HEK293 (cell line): ENCODE results near the gene DHX16.

Experiments used
- ATF2 ChIP-seq: fragments of 450-650 bp; formaldehyde crosslinking; IDR thresholded peaks from 2 replicates; pipeline ENCODE4 v1.5.1; 2016; ENCODE audit warnings: missing biosample characterization, missing genetic modification characterization, low read depth
- GFI1B ChIP-seq: fragments of 450-650 bp; formaldehyde crosslinking; IDR thresholded peaks from 2 replicates; pipeline ENCODE4 v1.5.1; 2016; ENCODE audit warnings: missing biosample characterization, missing genetic modification characterization
- OSR2 ChIP-seq: fragments of 450-650 bp; formaldehyde crosslinking; IDR thresholded peaks from 2 replicates; pipeline ENCODE4 v1.5.1; 2016; ENCODE audit warnings: missing biosample characterization, missing genetic modification characterization
- ZBTB44 ChIP-seq: fragments of 450-650 bp; IDR thresholded peaks from 2 replicates; pipeline ENCODE4 v1.5.1; 2018; ENCODE audit warnings: missing biosample characterization, mild to moderate bottlenecking, missing genetic modification characterization
- ZFP69B ChIP-seq: fragments of 450-650 bp; formaldehyde crosslinking; IDR thresholded peaks from 2 replicates; pipeline ENCODE4 v1.5.1; 2016; ENCODE audit warnings: missing biosample characterization, missing genetic modification characterization
- ZIC2 ChIP-seq: fragments of 450-650 bp; formaldehyde crosslinking; IDR thresholded peaks from 2 replicates; pipeline ENCODE4 v1.5.1; 2016; ENCODE audit warnings: missing biosample characterization, missing genetic modification characterization
- ZNF112 ChIP-seq: fragments of 450-650 bp; formaldehyde crosslinking; IDR thresholded peaks from 2 replicates; pipeline ENCODE4 v1.5.0; 2017; ENCODE audit warnings: missing biosample characterization, missing genetic modification characterization
- ZNF16 ChIP-seq: fragments of 450-650 bp; formaldehyde crosslinking; IDR thresholded peaks from 2 replicates; pipeline ENCODE4 v1.5.1; 2016; ENCODE audit warnings: low read depth, missing biosample characterization, missing genetic modification characterization
- ZNF221 ChIP-seq: fragments of 450-650 bp; formaldehyde crosslinking; IDR thresholded peaks from 2 replicates; pipeline ENCODE4 v1.5.1; 2017; ENCODE audit warnings: missing biosample characterization, missing genetic modification characterization, borderline replicate concordance
- ZNF274 ChIP-seq, 2 experiments: fragments of 200-500 bp in 1 of 2; fragments of 450-650 bp in 1 of 2; sonication (Bioruptor generic) in 1 of 2; formaldehyde crosslinking in 1 of 2; IDR thresholded peaks; 2 replicates each; pipeline versions ENCODE4 v1.5.1 to v1.6.1; 2014 to 2016; ENCODE audit warnings: borderline replicate concordance in 1 of 2, inconsistent platforms in 1 of 2, low read length in 1 of 2, missing biosample characterization in 1 of 2, missing genetic modification characterization in 1 of 2
- ZNF324 ChIP-seq: fragments of 450-650 bp; formaldehyde crosslinking; IDR thresholded peaks from 2 replicates; pipeline ENCODE4 v1.5.1; 2016; ENCODE audit warnings: missing biosample characterization, missing genetic modification characterization
- ZNF529 ChIP-seq: fragments of 450-650 bp; formaldehyde crosslinking; IDR thresholded peaks from 2 replicates; pipeline ENCODE4 v1.5.1; 2017; ENCODE audit warnings: missing genetic modification characterization, missing biosample characterization; ENCODE audit not compliant: insufficient replicate concordance
- ZNF571 ChIP-seq: fragments of 450-650 bp; formaldehyde crosslinking; IDR thresholded peaks from 2 replicates; pipeline ENCODE4 v1.5.0; 2017; ENCODE audit warnings: missing biosample characterization, missing genetic modification characterization
- ZNF610 ChIP-seq: fragments of 450-650 bp; formaldehyde crosslinking; IDR thresholded peaks from 2 replicates; pipeline ENCODE4 v1.5.1; 2016; ENCODE audit warnings: missing biosample characterization, missing genetic modification characterization, borderline replicate concordance
- ZNF670 ChIP-seq: fragments of 450-650 bp; formaldehyde crosslinking; IDR thresholded peaks from 2 replicates; pipeline ENCODE4 v1.5.1; 2016; ENCODE audit warnings: missing biosample characterization, missing genetic modification characterization, low read depth
- ZNF785 ChIP-seq: fragments of 450-650 bp; formaldehyde crosslinking; IDR thresholded peaks from 2 replicates; pipeline ENCODE4 v1.5.1; 2016; ENCODE audit warnings: missing biosample characterization, missing genetic modification characterization
- ZNF791 ChIP-seq: fragments of 450-650 bp; formaldehyde crosslinking; IDR thresholded peaks from 2 replicates; pipeline ENCODE4 v1.5.1; 2016; ENCODE audit warnings: missing biosample characterization, missing genetic modification characterization
- ZNF792 ChIP-seq: fragments of 450-650 bp; formaldehyde crosslinking; IDR thresholded peaks from 2 replicates; pipeline ENCODE4 v1.5.1; 2016; ENCODE audit warnings: missing biosample characterization, missing genetic modification characterization
- ZSCAN30 ChIP-seq: fragments of 450-650 bp; IDR thresholded peaks from 2 replicates; pipeline ENCODE4 v1.5.1; 2018; ENCODE audit warnings: missing biosample characterization, mild to moderate bottlenecking, missing genetic modification characterization, moderate library complexity
- ZSCAN5A ChIP-seq: fragments of 450-650 bp; formaldehyde crosslinking; IDR thresholded peaks from 2 replicates; pipeline ENCODE4 v1.5.1; 2016; ENCODE audit warnings: missing biosample characterization, missing genetic modification characterization
- ZXDB ChIP-seq: fragments of 450-650 bp; formaldehyde crosslinking; IDR thresholded peaks from 2 replicates; pipeline ENCODE4 v1.5.1; 2016; ENCODE audit warnings: missing biosample characterization, missing genetic modification characterization
- TF ChIP-seq, protein P1 (sequence below): fragments of 450-650 bp; formaldehyde crosslinking; IDR thresholded peaks from 2 replicates; pipeline ENCODE4 v1.5.1; 2016; ENCODE audit warnings: missing biosample characterization, missing genetic modification characterization, low read depth
- TF ChIP-seq, protein P2 (sequence below): fragments of 450-650 bp; formaldehyde crosslinking; IDR thresholded peaks from 2 replicates; pipeline ENCODE4 v1.5.1; 2016; ENCODE audit warnings: missing biosample characterization, missing genetic modification characterization
- TF ChIP-seq, protein P3 (sequence below): fragments of 450-650 bp; formaldehyde crosslinking; IDR thresholded peaks from 2 replicates; pipeline ENCODE4 v1.5.1; 2016; ENCODE audit warnings: missing biosample characterization, missing genetic modification characterization
- TF ChIP-seq, protein P4 (sequence below): fragments of 450-650 bp; formaldehyde crosslinking; IDR thresholded peaks from 2 replicates; pipeline ENCODE4 v1.5.1; 2017; ENCODE audit warnings: missing biosample characterization, mild to moderate bottlenecking, missing genetic modification characterization, moderate library complexity

Gene DHX16

DNA sequence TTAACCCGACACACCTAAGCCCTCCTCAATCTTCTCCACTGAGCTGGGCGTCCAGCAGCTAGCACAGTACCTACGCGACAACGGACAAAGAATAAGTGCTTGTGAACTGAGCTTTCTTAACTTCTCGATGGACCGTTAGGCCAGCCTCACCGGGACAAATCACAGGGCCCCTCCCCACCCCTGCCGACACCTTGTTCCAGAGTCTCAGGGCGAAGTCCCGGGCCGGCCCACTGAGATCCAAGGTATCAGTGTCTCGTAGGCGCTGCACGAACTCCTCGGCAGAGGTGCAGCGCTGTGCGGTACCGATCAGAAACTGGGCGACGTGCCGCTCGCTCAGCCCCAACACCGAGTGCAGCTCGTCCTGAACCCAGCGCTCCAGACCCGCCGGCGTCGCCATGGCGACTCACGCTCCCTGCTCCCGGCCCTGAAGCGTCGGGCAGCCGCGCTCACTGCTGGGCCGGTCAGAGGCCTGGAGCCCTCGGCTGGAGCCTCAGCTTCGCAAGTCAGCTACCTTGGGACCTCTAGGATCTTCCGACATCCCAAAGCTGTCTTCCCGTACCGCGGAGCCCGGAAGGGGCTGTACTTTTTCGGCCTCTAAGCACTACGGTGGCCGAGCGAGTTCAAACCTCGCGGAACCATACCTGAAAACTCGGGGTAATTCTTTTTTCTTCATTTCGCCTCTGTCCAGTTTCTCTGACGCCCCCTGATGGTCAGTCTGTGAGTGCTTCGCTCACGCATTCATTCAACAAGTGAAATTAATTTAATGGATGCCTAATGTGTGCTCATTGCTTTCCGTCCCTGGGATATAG, at the start of gene DHX16 (continued):
- TF ChIP-seq, protein P1, sequence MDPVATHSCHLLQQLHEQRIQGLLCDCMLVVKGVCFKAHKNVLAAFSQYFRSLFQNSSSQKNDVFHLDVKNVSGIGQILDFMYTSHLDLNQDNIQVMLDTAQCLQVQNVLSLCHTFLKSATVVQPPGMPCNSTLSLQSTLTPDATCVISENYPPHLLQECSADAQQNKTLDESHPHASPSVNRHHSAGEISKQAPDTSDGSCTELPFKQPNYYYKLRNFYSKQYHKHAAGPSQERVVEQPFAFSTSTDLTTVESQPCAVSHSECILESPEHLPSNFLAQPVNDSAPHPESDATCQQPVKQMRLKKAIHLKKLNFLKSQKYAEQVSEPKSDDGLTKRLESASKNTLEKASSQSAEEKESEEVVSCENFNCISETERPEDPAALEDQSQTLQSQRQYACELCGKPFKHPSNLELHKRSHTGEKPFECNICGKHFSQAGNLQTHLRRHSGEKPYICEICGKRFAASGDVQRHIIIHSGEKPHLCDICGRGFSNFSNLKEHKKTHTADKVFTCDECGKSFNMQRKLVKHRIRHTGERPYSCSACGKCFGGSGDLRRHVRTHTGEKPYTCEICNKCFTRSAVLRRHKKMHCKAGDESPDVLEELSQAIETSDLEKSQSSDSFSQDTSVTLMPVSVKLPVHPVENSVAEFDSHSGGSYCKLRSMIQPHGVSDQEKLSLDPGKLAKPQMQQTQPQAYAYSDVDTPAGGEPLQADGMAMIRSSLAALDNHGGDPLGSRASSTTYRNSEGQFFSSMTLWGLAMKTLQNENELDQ (tag by site-specific recombination): no peak
- TF ChIP-seq OSR2 (tag by site-specific recombination) (no peak), ZNF791 (tag by site-specific recombination) (no peak), ZNF785 (tag by site-specific recombination) (no peak), ZXDB (tag by site-specific recombination) (peak; percentile 83; the same call in 1 of the 2 replicates), ZNF792 (tag by site-specific recombination) (no peak), ZNF670 (tag by site-specific recombination) (no peak), ZNF112 (tag by site-specific recombination) (no peak), ZNF324 (tag by site-specific recombination) (peak; percentile 57; the same call in 1 of the 2 replicates), ZBTB44 (tag by site-specific recombination) (0 out of 2 replicates have a peak, but pooled peaks have one; percentile 25), ATF2 (tag by site-specific recombination) (no peak), ZNF221 (tag by site-specific recombination) (no peak), ZSCAN30 (tag by site-specific recombination) (peak; percentile 73), ZNF274 (IDR thresholded peaks at IDR 0.05; ENCODE audit: low read length) (no peak), ZNF274 (tag by site-specific recombination; IDR thresholded peaks at IDR 0.05; ENCODE audit: borderline replicate concordance) (no peak), ZNF16 (no peak), ZNF610 (tag by site-specific recombination) (peak; percentile 55; the same call in 1 of the 2 replicates), ZNF529 (tag by site-specific recombination) (no peak), GFI1B (tag by site-specific recombination) (no peak), ZIC2 (no peak), ZSCAN5A (tag by site-specific recombination) (no peak), ZFP69B (tag by site-specific recombination) (peak; percentile 65; the same call in 1 of the 2 replicates), ZNF571 (tag by site-specific recombination) (no peak)
- TF ChIP-seq, protein P2, sequence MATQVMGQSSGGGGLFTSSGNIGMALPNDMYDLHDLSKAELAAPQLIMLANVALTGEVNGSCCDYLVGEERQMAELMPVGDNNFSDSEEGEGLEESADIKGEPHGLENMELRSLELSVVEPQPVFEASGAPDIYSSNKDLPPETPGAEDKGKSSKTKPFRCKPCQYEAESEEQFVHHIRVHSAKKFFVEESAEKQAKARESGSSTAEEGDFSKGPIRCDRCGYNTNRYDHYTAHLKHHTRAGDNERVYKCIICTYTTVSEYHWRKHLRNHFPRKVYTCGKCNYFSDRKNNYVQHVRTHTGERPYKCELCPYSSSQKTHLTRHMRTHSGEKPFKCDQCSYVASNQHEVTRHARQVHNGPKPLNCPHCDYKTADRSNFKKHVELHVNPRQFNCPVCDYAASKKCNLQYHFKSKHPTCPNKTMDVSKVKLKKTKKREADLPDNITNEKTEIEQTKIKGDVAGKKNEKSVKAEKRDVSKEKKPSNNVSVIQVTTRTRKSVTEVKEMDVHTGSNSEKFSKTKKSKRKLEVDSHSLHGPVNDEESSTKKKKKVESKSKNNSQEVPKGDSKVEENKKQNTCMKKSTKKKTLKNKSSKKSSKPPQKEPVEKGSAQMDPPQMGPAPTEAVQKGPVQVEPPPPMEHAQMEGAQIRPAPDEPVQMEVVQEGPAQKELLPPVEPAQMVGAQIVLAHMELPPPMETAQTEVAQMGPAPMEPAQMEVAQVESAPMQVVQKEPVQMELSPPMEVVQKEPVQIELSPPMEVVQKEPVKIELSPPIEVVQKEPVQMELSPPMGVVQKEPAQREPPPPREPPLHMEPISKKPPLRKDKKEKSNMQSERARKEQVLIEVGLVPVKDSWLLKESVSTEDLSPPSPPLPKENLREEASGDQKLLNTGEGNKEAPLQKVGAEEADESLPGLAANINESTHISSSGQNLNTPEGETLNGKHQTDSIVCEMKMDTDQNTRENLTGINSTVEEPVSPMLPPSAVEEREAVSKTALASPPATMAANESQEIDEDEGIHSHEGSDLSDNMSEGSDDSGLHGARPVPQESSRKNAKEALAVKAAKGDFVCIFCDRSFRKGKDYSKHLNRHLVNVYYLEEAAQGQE (tag by site-specific recombination): peak; percentile 69
- TF ChIP-seq, protein P3, sequence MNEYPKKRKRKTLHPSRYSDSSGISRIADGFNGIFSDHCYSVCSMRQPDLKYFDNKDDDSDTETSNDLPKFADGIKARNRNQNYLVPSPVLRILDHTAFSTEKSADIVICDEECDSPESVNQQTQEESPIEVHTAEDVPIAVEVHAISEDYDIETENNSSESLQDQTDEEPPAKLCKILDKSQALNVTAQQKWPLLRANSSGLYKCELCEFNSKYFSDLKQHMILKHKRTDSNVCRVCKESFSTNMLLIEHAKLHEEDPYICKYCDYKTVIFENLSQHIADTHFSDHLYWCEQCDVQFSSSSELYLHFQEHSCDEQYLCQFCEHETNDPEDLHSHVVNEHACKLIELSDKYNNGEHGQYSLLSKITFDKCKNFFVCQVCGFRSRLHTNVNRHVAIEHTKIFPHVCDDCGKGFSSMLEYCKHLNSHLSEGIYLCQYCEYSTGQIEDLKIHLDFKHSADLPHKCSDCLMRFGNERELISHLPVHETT (tag by site-specific recombination): peak; percentile 66; the same call in 1 of the 2 replicates
- TF ChIP-seq, protein P4, sequence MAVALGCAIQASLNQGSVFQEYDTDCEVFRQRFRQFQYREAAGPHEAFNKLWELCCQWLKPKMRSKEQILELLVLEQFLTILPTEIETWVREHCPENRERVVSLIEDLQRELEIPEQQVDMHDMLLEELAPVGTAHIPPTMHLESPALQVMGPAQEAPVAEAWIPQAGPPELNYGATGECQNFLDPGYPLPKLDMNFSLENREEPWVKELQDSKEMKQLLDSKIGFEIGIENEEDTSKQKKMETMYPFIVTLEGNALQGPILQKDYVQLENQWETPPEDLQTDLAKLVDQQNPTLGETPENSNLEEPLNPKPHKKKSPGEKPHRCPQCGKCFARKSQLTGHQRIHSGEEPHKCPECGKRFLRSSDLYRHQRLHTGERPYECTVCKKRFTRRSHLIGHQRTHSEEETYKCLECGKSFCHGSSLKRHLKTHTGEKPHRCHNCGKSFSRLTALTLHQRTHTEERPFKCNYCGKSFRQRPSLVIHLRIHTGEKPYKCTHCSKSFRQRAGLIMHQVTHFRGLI (tag by site-specific recombination): no peak; the same call in 1 of the 2 replicates
